GM19395 (cell line): ENCODE measurements around the gene PFDN5.
"Not testable (repeated sequence)": the region's sequence is repeated elsewhere in the genome, so short reads cannot be mapped to it uniquely, and the experiment has no call there.

Experiments
- ATAC-seq: cut with Tn5 transposase; IDR thresholded peaks from one replicate; pipeline ENCODE4 v1.9.1; 2021; ENCODE audit warnings: mild to moderate bottlenecking, moderate library complexity; ENCODE audit not compliant: unreplicated experiment

Gene PFDN5

DNA sequence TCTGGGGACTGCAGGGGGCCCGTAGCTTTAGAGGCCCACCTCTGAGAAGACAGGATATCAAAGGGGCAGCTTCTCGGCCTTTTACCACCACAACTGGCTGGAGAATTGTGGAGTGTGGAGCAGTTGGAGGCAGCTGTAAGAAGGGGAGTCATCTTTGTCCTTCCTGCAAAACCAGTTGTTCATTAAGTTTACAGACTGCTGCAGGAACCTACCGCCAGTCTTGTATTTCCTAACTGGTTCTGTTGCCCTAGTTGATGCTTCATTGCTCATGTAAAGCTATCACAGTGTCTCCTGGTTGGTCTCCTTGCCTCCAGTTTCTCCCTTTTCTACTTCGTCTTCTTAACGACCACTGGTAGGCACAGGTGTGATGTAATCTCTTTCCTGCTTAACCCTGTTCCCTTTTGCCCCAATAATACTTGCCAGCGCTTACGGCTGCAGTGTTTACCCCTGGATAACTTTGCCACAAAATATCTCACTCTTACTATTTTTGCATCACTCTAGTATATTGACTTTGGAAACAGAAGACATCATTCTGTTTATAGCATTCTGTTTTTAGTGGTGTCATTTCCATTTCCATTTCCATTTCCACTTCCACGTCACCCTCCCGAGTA is 15.3 kb upstream of the PFDN5 start:
- no peak for ATAC-seq

DNA sequence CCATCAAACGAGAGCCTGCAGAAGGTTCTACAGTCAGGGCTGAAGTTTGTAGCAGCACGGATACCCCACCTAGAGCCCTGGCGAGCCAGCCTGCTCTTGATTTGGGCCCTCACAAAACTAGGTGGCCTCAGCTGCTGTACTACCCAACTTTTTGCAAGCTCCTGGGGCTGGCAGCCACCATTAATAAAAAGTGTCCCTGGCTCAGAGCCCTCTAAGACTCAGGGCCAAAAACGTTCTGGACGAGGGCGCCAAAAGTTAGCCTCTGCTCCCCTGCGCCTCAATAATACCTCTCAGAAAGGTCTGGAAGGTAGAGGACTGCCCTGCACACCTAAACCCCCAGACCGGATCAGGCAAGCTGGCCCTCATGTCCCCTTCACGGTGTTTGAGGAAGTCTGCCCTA is 8.9 kb upstream of the PFDN5 start:
- no peak for ATAC-seq

DNA sequence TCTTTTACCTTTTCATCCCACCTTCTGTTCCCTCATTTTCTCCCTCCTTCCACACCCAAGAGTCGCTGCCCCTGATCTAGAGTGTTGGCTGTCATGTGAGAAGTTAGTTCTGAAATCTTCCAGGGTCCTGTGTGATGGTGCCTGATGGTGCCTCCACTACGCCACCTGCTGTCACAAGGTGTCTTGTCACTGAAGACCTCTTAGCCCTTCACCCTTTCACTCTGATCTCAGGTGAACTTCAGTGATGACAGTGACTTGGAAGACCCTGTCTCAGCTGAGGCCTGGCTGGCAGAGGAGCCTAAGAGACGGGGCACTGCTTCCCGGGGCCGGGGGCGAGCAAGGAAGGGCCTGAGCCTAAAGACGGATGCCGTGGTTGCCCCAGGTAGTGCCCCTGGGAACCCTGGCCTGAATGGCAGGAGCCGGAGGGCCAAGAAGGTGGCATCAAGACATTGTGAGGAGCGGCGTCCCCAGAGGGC is 7.6 kb upstream of the PFDN5 start:
- no peak for ATAC-seq

DNA sequence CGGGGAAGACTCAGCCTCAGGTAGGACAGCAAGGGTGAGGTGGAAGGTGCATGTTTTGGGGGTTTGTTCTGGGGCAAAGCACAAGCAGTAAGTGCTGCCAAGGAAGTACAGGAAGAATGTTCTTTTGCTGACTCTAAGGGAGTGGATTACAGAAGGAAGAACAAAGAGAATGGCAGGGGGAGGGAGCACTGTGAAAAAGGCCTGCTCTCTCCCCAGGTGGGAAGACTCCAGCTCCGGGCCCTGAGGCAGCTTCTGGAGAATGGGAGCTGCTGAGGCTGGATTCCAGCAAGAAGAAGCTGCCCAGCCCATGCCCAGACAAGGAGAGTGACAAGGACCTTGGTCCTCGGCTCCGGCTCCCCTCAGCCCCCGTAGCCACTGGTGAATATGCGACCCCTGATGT is 7.0 kb upstream of the PFDN5 start:
- ATAC-seq: no peak

DNA sequence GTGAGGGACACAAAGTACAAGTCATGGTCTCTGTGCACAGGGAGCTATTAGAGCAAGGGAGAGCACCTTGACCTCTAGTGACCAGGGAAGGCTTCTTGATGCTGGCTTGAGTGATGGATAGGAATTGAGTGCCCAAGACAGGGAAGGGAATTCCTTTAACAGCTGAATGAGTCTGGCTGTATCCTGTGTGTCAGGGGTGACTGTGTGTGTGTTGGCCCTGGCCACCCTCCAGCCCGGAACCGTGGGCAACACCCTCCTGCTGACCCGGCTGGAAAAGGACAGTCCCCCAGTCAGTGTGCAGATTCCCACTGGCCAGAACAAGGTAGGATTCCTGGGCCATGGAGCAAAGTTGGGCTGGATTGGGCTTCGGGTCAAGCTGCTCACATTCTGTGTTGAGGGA is 5.5 kb upstream of the PFDN5 start:
- no peak for ATAC-seq

DNA sequence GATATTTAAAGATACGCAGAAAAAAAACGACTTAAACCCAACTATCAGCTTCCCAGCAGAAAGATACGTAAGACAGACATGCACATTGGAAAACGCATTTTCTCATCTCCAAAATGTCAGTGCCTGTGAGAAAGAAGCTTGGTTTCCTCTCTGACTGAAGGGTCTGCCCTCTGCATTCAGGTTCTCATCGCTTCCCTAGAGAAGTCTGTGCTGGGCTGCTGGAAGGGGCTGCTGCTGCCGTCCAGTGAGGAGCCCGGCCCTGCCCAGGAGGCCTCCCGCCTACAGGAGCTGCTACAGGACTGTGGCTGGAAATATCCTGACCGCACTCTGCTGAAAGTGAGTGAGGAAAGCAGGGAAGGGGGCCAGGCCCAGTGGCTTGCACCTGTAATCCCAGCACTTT is 4.7 kb upstream of the PFDN5 start:
- ATAC-seq: no peak

DNA sequence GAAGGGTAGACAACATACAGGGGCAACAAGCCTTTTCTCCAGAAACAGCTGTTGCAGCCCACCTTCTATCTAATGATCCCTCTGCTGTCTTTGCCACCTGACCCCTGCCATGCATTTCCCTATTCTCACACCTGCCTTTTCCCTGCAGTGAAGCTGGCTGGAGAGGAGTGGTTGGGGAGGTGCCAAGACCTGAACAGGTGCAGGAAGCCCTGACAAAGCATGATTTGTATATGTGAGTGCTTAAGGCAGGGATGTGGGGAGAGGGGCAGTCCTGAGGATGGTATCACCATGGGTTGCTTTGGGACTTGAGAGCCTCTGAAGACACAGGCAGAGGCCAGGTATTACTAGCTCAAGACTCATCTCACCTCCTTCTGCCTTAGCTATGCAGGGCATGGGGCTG is 2.9 kb upstream of the PFDN5 start:
- ATAC-seq: no peak

DNA sequence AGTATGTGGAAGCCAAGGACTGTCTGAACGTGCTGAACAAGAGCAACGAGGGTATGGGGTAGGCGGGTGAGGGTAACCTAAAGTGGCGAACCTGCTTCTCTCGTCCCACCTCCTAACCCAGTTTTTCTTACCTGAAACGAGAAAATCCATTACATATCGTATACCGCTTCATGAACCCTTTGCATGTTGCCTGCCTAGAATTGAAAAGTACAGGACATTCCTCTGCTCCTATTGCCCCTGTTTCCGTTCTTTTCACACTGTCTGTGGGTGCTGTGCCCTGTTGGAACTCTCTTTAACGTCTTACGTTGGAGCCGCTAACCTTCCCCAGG is 513 bp downstream of the PFDN5 start:
- no peak for ATAC-seq

DNA sequence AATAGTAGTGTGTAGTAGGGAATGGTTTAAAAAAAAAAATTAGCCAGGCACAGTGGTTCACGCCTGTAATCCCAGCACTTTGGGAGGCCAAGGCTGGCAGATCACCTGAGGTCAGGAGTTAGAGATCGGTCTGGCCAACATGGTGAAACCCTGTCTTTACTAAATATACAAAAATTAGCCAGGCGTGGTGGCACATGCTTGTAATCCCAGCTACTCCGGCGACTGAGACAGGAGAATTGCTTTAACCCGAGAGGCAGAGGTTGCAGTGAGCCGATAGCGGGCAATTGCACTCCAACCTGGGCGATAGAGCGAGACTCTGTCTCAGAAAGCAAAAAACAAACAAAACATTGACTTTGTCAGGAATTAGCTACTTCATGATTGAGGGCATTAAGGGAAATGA is 1.8 kb downstream of the PFDN5 start:
- ATAC-seq: not testable (repeated sequence)

DNA sequence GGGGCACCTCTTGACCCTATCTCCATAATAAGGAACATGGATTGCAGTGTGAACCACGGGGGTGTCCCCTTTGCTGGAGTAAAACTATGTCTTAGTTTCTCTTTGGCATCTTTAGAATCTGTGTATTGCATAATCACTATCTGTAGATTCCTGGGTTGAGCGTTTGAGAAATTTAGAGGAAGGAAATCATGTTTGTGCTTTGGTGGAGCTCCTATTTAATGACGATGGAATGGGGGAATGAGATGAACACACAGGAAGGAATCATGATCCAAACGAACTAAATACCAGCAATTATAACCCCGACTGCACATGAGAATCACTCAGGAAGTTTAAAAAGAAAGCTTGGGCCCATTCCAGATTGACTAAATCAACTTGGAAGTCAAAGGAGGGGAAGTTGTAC is 2.8 kb downstream of the PFDN5 start:
- ATAC-seq: no peak

- no peak for ATAC-seq
These were observed 3.7 kb downstream of the PFDN5 start for GRCh38 chr12:53299101-53299453.

- peak; percentile 77 for ATAC-seq
These were observed 4.3 kb downstream of the PFDN5 start, which contains the start of gene MYG1 for GRCh38 chr12:53299454-53300180. Gene MYG1, plus strand, starts transcription at chr12:53299695. Its CDS starts 43 bp downstream, at chr12:53299738.

DNA sequence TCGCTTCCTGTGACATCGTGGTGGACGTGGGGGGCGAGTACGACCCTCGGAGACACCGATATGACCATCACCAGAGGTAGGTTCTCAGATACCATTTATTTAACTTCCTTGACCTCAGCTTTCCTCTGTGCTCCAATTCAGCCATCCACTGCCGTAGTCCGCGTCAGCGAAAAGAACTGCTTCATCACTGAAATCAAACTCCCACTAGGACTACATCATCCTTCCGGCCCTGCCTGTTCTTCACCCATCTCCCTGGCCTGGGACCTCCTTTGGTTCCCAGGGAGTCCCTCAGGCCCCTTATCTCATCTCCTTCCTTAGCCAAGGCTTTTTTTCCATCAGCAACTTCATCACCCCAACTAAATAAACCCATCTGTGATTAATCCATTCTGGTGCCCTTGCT is 4.8 kb downstream of the PFDN5 start:
- ATAC-seq: no peak

DNA sequence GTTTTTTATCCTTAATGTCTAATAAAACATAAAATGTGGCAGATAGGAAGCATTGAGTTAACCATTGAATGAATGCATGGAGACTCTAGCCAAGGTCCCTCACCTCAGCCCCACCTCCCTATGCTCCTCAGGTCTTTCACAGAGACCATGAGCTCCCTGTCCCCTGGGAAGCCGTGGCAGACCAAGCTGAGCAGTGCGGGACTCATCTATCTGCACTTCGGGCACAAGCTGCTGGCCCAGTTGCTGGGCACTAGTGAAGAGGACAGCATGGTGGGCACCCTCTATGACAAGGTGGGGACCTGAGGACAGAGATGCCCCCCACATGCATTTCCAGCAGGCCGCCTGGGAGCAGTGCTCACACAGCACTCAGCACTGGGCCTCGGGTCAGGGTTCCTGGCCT is 7.6 kb downstream of the PFDN5 start:
- no peak for ATAC-seq

- ATAC-seq: no peak
These were observed 11.5 kb downstream of the PFDN5 start for GRCh38 chr12:53306826-53307225.

- no peak for ATAC-seq
These were observed 12.9 kb downstream of the PFDN5 start for GRCh38 chr12:53308276-53308675.

DNA sequence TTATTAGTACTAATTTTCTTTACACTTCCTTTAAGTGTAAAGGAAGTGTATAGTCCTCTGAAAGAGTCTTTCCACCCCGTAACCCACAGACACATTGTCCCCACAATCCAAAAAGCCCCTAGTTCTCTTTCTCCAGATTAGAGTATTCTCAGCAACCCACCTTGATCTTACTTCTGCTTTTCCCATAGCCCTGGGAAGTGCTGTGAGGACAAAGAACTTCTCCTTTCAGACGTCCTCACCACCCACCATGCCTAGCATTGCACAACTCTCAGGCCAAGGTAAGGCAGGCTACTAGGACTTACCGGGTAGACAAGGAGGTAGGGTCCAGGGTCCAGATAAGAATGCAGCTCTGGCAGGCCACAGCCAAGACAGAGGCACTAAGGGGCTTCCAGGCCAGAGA is 18.7 kb downstream of the PFDN5 start:
- no peak for ATAC-seq

DNA sequence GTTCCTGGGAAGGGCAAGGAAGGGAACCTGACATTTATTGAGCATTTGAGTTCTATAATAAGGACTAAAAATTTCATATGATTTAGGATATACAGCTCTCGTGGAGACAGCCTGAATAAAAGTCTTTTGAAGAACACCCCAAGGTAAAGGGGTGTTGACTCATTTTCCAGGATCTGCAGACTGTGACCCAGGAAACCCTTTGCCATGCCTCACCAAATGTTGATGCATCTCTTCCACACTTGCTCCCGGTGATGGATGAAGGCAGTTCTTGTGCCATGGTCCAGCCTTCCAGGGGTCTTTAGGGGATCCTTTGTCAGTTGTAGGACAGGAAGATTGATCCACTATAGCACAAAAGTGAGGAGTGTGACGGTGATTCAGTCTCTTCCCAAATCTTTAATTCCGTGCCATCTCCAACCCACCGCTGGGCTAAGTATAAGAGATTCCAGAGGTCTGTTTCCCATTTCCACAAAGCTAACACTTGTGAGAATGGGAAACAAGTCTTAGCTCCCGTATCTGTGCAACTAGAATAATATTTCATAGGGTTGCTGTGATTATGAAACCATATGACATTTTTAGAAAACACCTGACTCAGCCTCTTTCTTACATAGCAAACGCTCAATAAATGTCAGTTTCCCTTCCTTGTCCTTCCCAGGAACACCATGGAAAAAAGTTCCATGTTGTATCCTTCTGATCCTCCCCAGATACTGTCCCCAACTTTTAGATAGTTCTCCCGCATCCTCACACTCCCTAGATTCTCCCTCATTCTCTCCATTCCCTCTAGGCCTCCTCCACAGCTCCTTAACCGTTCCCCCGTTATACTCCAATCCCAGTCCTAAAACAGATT is 25.2 kb downstream of the PFDN5 start:
- ATAC-seq: no peak

GRCh38 chr12:53324113-53324778 is 28.9 kb downstream of the PFDN5 start:
- ATAC-seq: peak; percentile 42

GRCh38 chr12:53324779-53325510 is 29.6 kb downstream of the PFDN5 start:
- ATAC-seq: peak; percentile 49
